ENCODE measurements around the gene CEMIP.

CEMIP gene

DNA sequence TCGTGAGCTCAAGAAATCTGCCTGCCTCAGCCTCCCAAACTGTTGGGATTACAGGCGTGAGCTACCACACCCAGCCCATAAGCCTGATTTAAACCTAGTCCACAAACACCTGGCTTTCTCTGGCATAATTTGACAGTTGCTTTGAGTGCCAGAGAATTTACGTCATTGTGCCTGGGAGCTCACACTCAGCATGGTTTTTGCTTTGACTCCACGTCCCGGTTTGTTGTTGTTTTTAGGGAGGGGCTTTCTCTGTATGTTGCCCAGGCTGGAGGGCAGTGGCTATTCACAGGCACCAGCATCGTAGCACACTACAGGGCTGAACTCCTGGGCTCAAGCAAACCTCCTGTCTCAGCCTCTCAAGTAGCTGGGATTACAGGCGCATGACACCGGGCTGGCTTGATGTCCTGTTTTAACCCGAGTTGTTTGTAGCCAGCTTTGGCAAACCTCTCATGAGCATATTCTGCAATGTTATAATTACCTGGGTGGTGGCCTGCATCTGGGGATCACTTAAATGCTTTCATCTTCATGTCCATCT, 32.7 kb downstream of the CEMIP start:
- TF ChIP-seq REST (IDR thresholded peaks at IDR 0.05; ENCODE audit: insufficient replicate concordance, low read depth): no peak
- TF ChIP-seq POLR2AphosphoS5 (IDR thresholded peaks at IDR 0.05; ENCODE audit: low read depth): no peak
- no peak for TF ChIP-seq SPI1 (IDR thresholded peaks at IDR 0.05; ENCODE audit: borderline replicate concordance, low read depth)
- no peak for TF ChIP-seq GABPA (IDR thresholded peaks at IDR 0.05; ENCODE audit: low read depth)
- no peak for TF ChIP-seq CTCF (IDR thresholded peaks at IDR 0.05; ENCODE audit: insufficient read depth, low read length)
- no peak for DNase-seq (ENCODE audit: low read depth in 1 of 2, low spot score in 1 of 2)
- Histone ChIP-seq H3K4me3 (replicated peaks; ENCODE audit: insufficient read depth, low read length) (no peak overlapping the region), H3K27ac (replicated peaks) (no peak overlapping the region), H3K27me3 (ENCODE audit: insufficient read depth, poor library complexity, severe bottlenecking) (peaks cover 8% of the 10 kb centered on the region)

DNA sequence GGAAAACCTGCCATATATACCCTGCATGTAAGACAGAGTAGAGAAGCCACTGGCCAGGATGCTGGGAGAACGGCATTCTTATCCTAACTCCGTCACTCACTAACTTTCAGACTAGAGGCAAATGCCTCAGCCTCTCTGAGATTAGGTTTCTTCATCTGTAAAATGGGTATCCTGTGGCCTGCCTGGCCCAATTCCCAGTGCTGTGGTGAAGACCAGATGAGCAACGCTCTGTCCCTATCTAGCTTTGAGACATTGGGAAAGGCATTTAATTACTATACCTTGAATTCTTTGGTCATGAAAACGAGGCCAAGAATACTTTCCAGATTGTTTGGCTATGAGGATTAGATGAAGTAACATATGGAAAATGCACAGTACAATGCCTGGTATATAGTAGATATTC, 35.9 kb downstream of the CEMIP start:
- TF ChIP-seq POLR2AphosphoS5 (IDR thresholded peaks at IDR 0.05; ENCODE audit: low read depth) (no peak), CTCF (IDR thresholded peaks at IDR 0.05; ENCODE audit: insufficient read depth, low read length) (no peak), REST (IDR thresholded peaks at IDR 0.05; ENCODE audit: insufficient replicate concordance, low read depth) (no peak), GABPA (IDR thresholded peaks at IDR 0.05; ENCODE audit: low read depth) (no peak), SPI1 (IDR thresholded peaks at IDR 0.05; ENCODE audit: borderline replicate concordance, low read depth) (no peak)
- Histone ChIP-seq H3K27me3 (ENCODE audit: insufficient read depth, poor library complexity, severe bottlenecking) (peaks cover 7% of the 10 kb centered on the region), H3K27ac (replicated peaks) (no peak overlapping the region), H3K4me3 (replicated peaks; ENCODE audit: insufficient read depth, low read length) (no peak overlapping the region)
- DNase-seq (ENCODE audit: low read depth in 1 of 2, low spot score in 1 of 2): no peak

GRCh38 chr15:80816049-80816653, 37.0 kb downstream of the CEMIP start:
- Histone ChIP-seq H3K4me3 (replicated peaks; ENCODE audit: insufficient read depth, low read length) (no peak overlapping the region), H3K27me3 (ENCODE audit: insufficient read depth, poor library complexity, severe bottlenecking) (peaks cover 7% of the 10 kb centered on the region), H3K27ac (replicated peaks) (no peak overlapping the region)
- TF ChIP-seq POLR2AphosphoS5 (IDR thresholded peaks at IDR 0.05; ENCODE audit: low read depth): no peak
- DNase-seq (ENCODE audit: low read depth in 1 of 2, low spot score in 1 of 2): no peak

DNA sequence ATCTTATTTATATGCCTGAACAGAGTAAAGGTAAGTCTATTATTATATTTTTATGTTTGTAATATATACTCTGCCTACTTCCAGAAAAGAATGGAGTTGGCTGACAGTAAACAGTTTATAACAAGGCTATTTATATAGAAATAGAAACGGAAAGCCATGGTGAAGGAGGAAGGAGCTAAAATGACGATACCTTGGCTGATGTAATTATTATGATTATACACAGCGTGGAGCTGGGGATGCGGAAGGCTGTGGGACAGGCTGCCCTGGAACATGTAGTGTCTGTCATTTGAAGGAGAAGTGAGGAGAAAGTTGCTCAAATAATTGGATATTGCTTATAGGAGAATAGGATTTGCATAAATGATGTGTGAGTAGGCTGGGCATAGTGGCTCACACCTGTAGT, 37.8 kb downstream of the CEMIP start:
- Histone ChIP-seq H3K27me3 (ENCODE audit: insufficient read depth, poor library complexity, severe bottlenecking) (peaks cover 7% of the 10 kb centered on the region), H3K27ac (replicated peaks) (no peak overlapping the region), H3K4me3 (replicated peaks; ENCODE audit: insufficient read depth, low read length) (no peak overlapping the region)
- no peak for DNase-seq (ENCODE audit: low read depth in 1 of 2, low spot score in 1 of 2)
- no peak for TF ChIP-seq SPI1 (IDR thresholded peaks at IDR 0.05; ENCODE audit: borderline replicate concordance, low read depth)
- no peak for TF ChIP-seq GABPA (IDR thresholded peaks at IDR 0.05; ENCODE audit: low read depth)
- TF ChIP-seq REST (IDR thresholded peaks at IDR 0.05; ENCODE audit: insufficient replicate concordance, low read depth): no peak
- TF ChIP-seq CTCF (IDR thresholded peaks at IDR 0.05; ENCODE audit: insufficient read depth, low read length): no peak
- TF ChIP-seq POLR2AphosphoS5 (IDR thresholded peaks at IDR 0.05; ENCODE audit: low read depth): no peak

Data from HL-60 (cell line).